T-helper 1 cell treated with Interleukin-12 subunit alpha and Interleukin-12 subunit beta and Interleukin-4 antibody, amounts not matched to agents 30 ng/mL and 1 ng/mL, for 36 hours (primary cell): ENCODE results near the gene EXOSC9. TPM values are rescaled to one million over a fixed set of nuclear protein-coding genes. Genes with fewer than 3 reads are reported as not detected.
"Not testable (repeated sequence)": the region's sequence is repeated elsewhere in the genome, so short reads cannot be mapped to it uniquely, and the experiment has no call there.

Experiments
- intact Hi-C: fragments of 100-400 bp; cut with micrococcal nuclease; formaldehyde crosslinking; loops from one replicate; pipeline ENCODE4 v1.15.1; 2024
- total RNA-seq: library from RNA; stranded (reverse); gene quantifications from 2 replicates; pipeline ENCODE4 v1.2.3, GENCODE V29; 2022

EXOSC9 gene
- total RNA-seq = 52.5 and 53.8 TPM in 2 replicates

GRCh38 chr4:121800961-121801714, at the start of gene EXOSC9:
EXOSC9 (plus strand) TSS chr4:121801323; CDS start chr4:121801425, 102 bp downstream.
- intact Hi-C loops = loop anchor here (1.0 to 10.0 kb wide), 10 partner anchors 21 to 1596 kb away; partner anchors contain the start of genes ANXA5, BBS12, BBS7 and BLTP1

GRCh38 chr4:121752142-121752541, 49.0 kb upstream of the EXOSC9 start:
- intact Hi-C loops = not testable (repeated sequence)

GRCh38 chr4:121758925-121759568, 42.1 kb upstream of the EXOSC9 start:
- intact Hi-C loops = no loop called here

GRCh38 chr4:121760205-121760604, 40.9 kb upstream of the EXOSC9 start:
- intact Hi-C loops = no loop called here

GRCh38 chr4:121764303-121764701, 36.8 kb upstream of the EXOSC9 start:
- intact Hi-C loops = no loop called here

- intact Hi-C loops = no loop called here
These were observed 36.3 kb upstream of the EXOSC9 start, which contains the start of gene SMIM43 for GRCh38 chr4:121764702-121765367. SMIM43 (minus strand) TSS chr4:121765164; CDS start chr4:121765105, 59 bp downstream.

GRCh38 chr4:121765368-121765705, 35.8 kb upstream of the EXOSC9 start:
- intact Hi-C loops = no loop called here

- intact Hi-C loops = no loop called here
These were observed 35.1 kb upstream of the EXOSC9 start for GRCh38 chr4:121765971-121766538.

- intact Hi-C loops = no loop called here
These were observed 34.0 kb upstream of the EXOSC9 start for GRCh38 chr4:121767166-121767565.

- intact Hi-C loops = no loop called here
These were observed 31.8 kb upstream of the EXOSC9 start for GRCh38 chr4:121769341-121769740.

- intact Hi-C loops = no loop called here
These were observed 29.3 kb upstream of the EXOSC9 start for GRCh38 chr4:121771869-121772268.

GRCh38 chr4:121773883-121774282, 27.2 kb upstream of the EXOSC9 start:
- intact Hi-C loops = no loop called here

- intact Hi-C loops = no loop called here
These were observed 24.3 kb upstream of the EXOSC9 start for GRCh38 chr4:121776610-121777401.

GRCh38 chr4:121777625-121778024, 23.5 kb upstream of the EXOSC9 start:
- intact Hi-C loops = no loop called here

GRCh38 chr4:121778991-121779628, 22.0 kb upstream of the EXOSC9 start:
- intact Hi-C loops = no loop called here

GRCh38 chr4:121783210-121783609, 17.9 kb upstream of the EXOSC9 start:
- intact Hi-C loops = no loop called here

- intact Hi-C loops = no loop called here
These were observed 16.7 kb upstream of the EXOSC9 start for GRCh38 chr4:121784401-121784800.

GRCh38 chr4:121784975-121785374, 16.1 kb upstream of the EXOSC9 start:
- intact Hi-C loops = no loop called here

GRCh38 chr4:121785479-121785878, 15.6 kb upstream of the EXOSC9 start:
- intact Hi-C loops = no loop called here

GRCh38 chr4:121786221-121786620, 14.9 kb upstream of the EXOSC9 start:
- intact Hi-C loops = no loop called here

- intact Hi-C loops = no loop called here
These were observed 12.2 kb upstream of the EXOSC9 start for GRCh38 chr4:121788896-121789295.
